ENCODE data around the gene C1orf53. TPM values are rescaled to one million over a fixed set of nuclear protein-coding genes. Genes with fewer than 3 reads are reported as not detected.
A peak's percentile ranks its signal among the peaks of the same experiment; 100 is the strongest.
"Not testable (repeated sequence)": the region's sequence is repeated elsewhere in the genome, so short reads cannot be mapped to it uniquely, and the experiment has no call there.

The C1orf53 gene
- total and polyA plus RNA-seq, 2 experiments from 2014 or later: 2.7 to 3.8 TPM

GRCh38 chr1:197880385-197880784 lies 22.0 kb upstream of the C1orf53 start:
- not testable (repeated sequence) for H3K4me1 ChIP-seq (ENCODE audit: insufficient read depth); H4K20me1 ChIP-seq (replicated peaks; ENCODE audit: insufficient read depth); H3K27me3 ChIP-seq (ENCODE audit: insufficient read depth); H3K36me3 Mint-ChIP-seq (ENCODE audit: low read depth); ATAC-seq; H3K27me3 Mint-ChIP-seq (ENCODE audit: insufficient read depth, low read depth, poor library complexity); H3K4me3 ChIP-seq; H3K27ac ChIP-seq (ENCODE audit: low read depth); H3K4me2 ChIP-seq; H3K4me3 Mint-ChIP-seq; H3K79me2 ChIP-seq (replicated peaks; ENCODE audit: insufficient read depth); H3K4me1 Mint-ChIP-seq; H3F3A ChIP-seq (replicated peaks; ENCODE audit: low read depth); H3K36me3 ChIP-seq (ENCODE audit: insufficient read depth); H2AFZ ChIP-seq; H3K27ac Mint-ChIP-seq; H3K9me2 ChIP-seq (ENCODE audit: insufficient read depth); DNase-seq (ENCODE audit: low spot score)
- peaks cover 17% of the 10 kb centered on the region; the same call in 2 of the 3 replicates for H3K9me3 Mint-ChIP-seq

GRCh38 chr1:197882241-197882640 lies 20.2 kb upstream of the C1orf53 start:
- not testable (repeated sequence) for DNase-seq (ENCODE audit: low spot score); H3K9me2 ChIP-seq (ENCODE audit: insufficient read depth); H3K27me3 Mint-ChIP-seq (ENCODE audit: insufficient read depth, low read depth, poor library complexity); H3K36me3 Mint-ChIP-seq (ENCODE audit: low read depth); H3K4me1 ChIP-seq (ENCODE audit: insufficient read depth); H3K4me3 ChIP-seq; H3K4me1 Mint-ChIP-seq; H3K27ac Mint-ChIP-seq; H3K79me2 ChIP-seq (replicated peaks; ENCODE audit: insufficient read depth); H3K27ac ChIP-seq (ENCODE audit: low read depth); H3K4me2 ChIP-seq; H2AFZ ChIP-seq; ATAC-seq; H3K36me3 ChIP-seq (ENCODE audit: insufficient read depth); H3K4me3 Mint-ChIP-seq; H4K20me1 ChIP-seq (replicated peaks; ENCODE audit: insufficient read depth); H3F3A ChIP-seq (replicated peaks; ENCODE audit: low read depth); H3K9me3 Mint-ChIP-seq; H3K27me3 ChIP-seq (ENCODE audit: insufficient read depth)

GRCh38 chr1:197884173-197884572 lies 18.3 kb upstream of the C1orf53 start:
- H3K36me3 ChIP-seq (ENCODE audit: insufficient read depth): no peaks in the 10 kb centered on the region
- no peaks in the 10 kb centered on the region for H3F3A ChIP-seq (replicated peaks; ENCODE audit: low read depth)
- Mint-ChIP-seq H3K36me3 (ENCODE audit: low read depth) (no peaks in the 10 kb centered on the region), H3K27ac (no peak overlapping the region), H3K4me1 (no peaks in the 10 kb centered on the region; the same call in 2 of the 3 replicates), H3K4me3 (no peak overlapping the region), H3K27me3 (ENCODE audit: insufficient read depth, low read depth, poor library complexity) (no peaks in the 10 kb centered on the region), H3K9me3 (no peaks in the 10 kb centered on the region)
- no peaks in the 10 kb centered on the region for H3K79me2 ChIP-seq (replicated peaks; ENCODE audit: insufficient read depth)
- DNase-seq (ENCODE audit: low spot score): no peak
- H3K4me2 ChIP-seq: no peak overlapping the region
- H2AFZ ChIP-seq: peak overlapping the region; percentile 84; the same call in 1 of the 2 replicates
- no peak for TF ChIP-seq CTCF (conservative IDR thresholded peaks at IDR 0.05; ENCODE audit: low read depth in 2 of 2)
- no peaks in the 10 kb centered on the region; the same call in 1 of the 2 replicates for H3K9me2 ChIP-seq (ENCODE audit: insufficient read depth)
- H4K20me1 ChIP-seq (replicated peaks; ENCODE audit: insufficient read depth): no peaks in the 10 kb centered on the region
- ATAC-seq: no peak; the same call in 1 of the 3 replicates
- H3K4me1 ChIP-seq (ENCODE audit: insufficient read depth): no peaks in the 10 kb centered on the region
- H3K4me3 ChIP-seq: no peak overlapping the region
- no peaks in the 10 kb centered on the region for H3K27me3 ChIP-seq (ENCODE audit: insufficient read depth)
- no peak overlapping the region for H3K27ac ChIP-seq (ENCODE audit: low read depth)

- peak; percentile 63 for DNase-seq (ENCODE audit: low spot score)
- H3K4me3 Mint-ChIP-seq: no peak overlapping the region
- no peaks in the 10 kb centered on the region for H3K36me3 ChIP-seq (ENCODE audit: insufficient read depth)
- no peaks in the 10 kb centered on the region for H3F3A ChIP-seq (replicated peaks; ENCODE audit: low read depth)
- no peak overlapping the region for H3K27ac ChIP-seq (ENCODE audit: low read depth)
- H4K20me1 ChIP-seq (replicated peaks; ENCODE audit: insufficient read depth): no peaks in the 10 kb centered on the region
- H3K4me2 ChIP-seq: no peak overlapping the region
- no peaks in the 10 kb centered on the region for H3K27me3 ChIP-seq (ENCODE audit: insufficient read depth)
- peaks cover 3% of the 10 kb centered on the region for H3K27me3 Mint-ChIP-seq (ENCODE audit: insufficient read depth, low read depth, poor library complexity)
- ATAC-seq: peak; percentile 92
- H2AFZ ChIP-seq: no peak overlapping the region
- no peak overlapping the region for H3K27ac Mint-ChIP-seq
- H3K79me2 ChIP-seq (replicated peaks; ENCODE audit: insufficient read depth): no peaks in the 10 kb centered on the region
- peaks cover 21% of the 10 kb centered on the region for H3K4me1 Mint-ChIP-seq
- no peak overlapping the region for H3K4me3 ChIP-seq
- H3K9me2 ChIP-seq (ENCODE audit: insufficient read depth): no peaks in the 10 kb centered on the region
- no peaks in the 10 kb centered on the region for H3K36me3 Mint-ChIP-seq (ENCODE audit: low read depth)
- H3K4me1 ChIP-seq (ENCODE audit: insufficient read depth): peaks cover 11% of the 10 kb centered on the region
- H3K9me3 Mint-ChIP-seq: no peaks in the 10 kb centered on the region
- TF ChIP-seq NANOG (IDR thresholded peaks at IDR 0.05; ENCODE audit: borderline replicate concordance) (no peak), EZH2phosphoT487 (IDR thresholded peaks at IDR 0.05; ENCODE audit: unreplicated experiment) (no peak), ZNF462 (CRISPR knock-in tag; IDR thresholded peaks at IDR 0.05) (peak; percentile 51; the same call in 1 of the 2 replicates)
These were observed 11.5 kb upstream of the C1orf53 start for GRCh38 chr1:197890936-197891335.
